H9 (cell line): ENCODE data around the gene PDS5A. TPM values are rescaled to one million over a fixed set of nuclear protein-coding genes. Genes with fewer than 3 reads are reported as not detected.

ENCODE experiments used
- DNase-seq: peaks from one replicate; pipeline ENCODE4 v3.0.0-alpha.2; 2017
- H2AFZ ChIP-seq: one replicate; pipeline ENCODE4 v1.6.1; 2013; ENCODE audit warnings: mild to moderate bottlenecking, low read length, control low read depth, moderate library complexity
- H2AK5ac ChIP-seq: 2 replicates; pipeline ENCODE4 v1.6.1; 2013; ENCODE audit warnings: low read length, control low read depth, mixed read lengths; ENCODE audit not compliant: insufficient read length
- H2BK120ac ChIP-seq: one replicate; pipeline ENCODE4 v1.6.1; 2013; ENCODE audit warnings: low read depth, mild to moderate bottlenecking, low read length, control low read depth, inconsistent platforms; ENCODE audit not compliant: poor library complexity, severe bottlenecking
- H2BK12ac ChIP-seq: 2 replicates; pipeline ENCODE4 v1.6.1; 2013; ENCODE audit warnings: low read length, control low read depth, mixed read lengths, low read depth; ENCODE audit not compliant: insufficient read length
- H2BK15ac ChIP-seq: 2 replicates; pipeline ENCODE4 v1.6.1; 2013; ENCODE audit warnings: low read depth, low read length, control low read depth
- H2BK20ac ChIP-seq: one replicate; pipeline ENCODE4 v1.6.1; 2013; ENCODE audit warnings: low read depth, mild to moderate bottlenecking, low read length, control low read depth, inconsistent platforms; ENCODE audit not compliant: poor library complexity, severe bottlenecking
- H2BK5ac ChIP-seq: 2 replicates; pipeline ENCODE4 v1.6.1; 2013; ENCODE audit warnings: low read length, control low read depth, mixed read lengths; ENCODE audit not compliant: insufficient read length
- H3K14ac ChIP-seq: 2 replicates; pipeline ENCODE4 v1.6.1; 2013; ENCODE audit warnings: low read length, control low read depth; ENCODE audit not compliant: insufficient read depth
- H3K18ac ChIP-seq: 2 replicates; pipeline ENCODE4 v1.6.1; 2013; ENCODE audit warnings: low read depth, mild to moderate bottlenecking, mixed read lengths, low read length, control low read depth; ENCODE audit not compliant: insufficient read length
- H3K23ac ChIP-seq: 2 replicates; pipeline ENCODE4 v1.6.1; 2013; ENCODE audit warnings: low read length, control low read depth, mixed read lengths, low read depth; ENCODE audit not compliant: insufficient read length
- H3K23me2 ChIP-seq: 2 replicates; pipeline ENCODE4 v1.6.1; 2013; ENCODE audit warnings: low read depth, mild to moderate bottlenecking, mixed read lengths, low read length, control low read depth; ENCODE audit not compliant: insufficient read length, poor library complexity, severe bottlenecking
- H3K27ac ChIP-seq: 2 replicates; pipeline ENCODE4 v1.5.1; 2013; ENCODE audit warnings: low read length, control low read depth, mixed read lengths, low read depth; ENCODE audit not compliant: insufficient read length
- H3K27me3 ChIP-seq: 2 replicates; pipeline ENCODE4 v1.6.1; 2013; ENCODE audit warnings: low read length, control low read depth, inconsistent platforms; ENCODE audit not compliant: insufficient read depth
- H3K4ac ChIP-seq: 2 replicates; pipeline ENCODE4 v1.6.1; 2013; ENCODE audit warnings: low read depth, mild to moderate bottlenecking, control low read depth, inconsistent platforms, low read length, moderate library complexity
- H3K4me1 ChIP-seq: 2 replicates; pipeline ENCODE4 v1.6.1; 2013; ENCODE audit warnings: low read length, control low read depth, inconsistent platforms; ENCODE audit not compliant: insufficient read depth
- H3K4me2 ChIP-seq: 2 replicates; pipeline ENCODE4 v1.6.1; 2013; ENCODE audit warnings: low read length, control low read depth, mixed read lengths; ENCODE audit not compliant: insufficient read length, insufficient read depth
- H3K56ac ChIP-seq: 2 replicates; pipeline ENCODE4 v1.6.1; 2013; ENCODE audit warnings: low read depth, mild to moderate bottlenecking, mixed read lengths, low read length, control low read depth; ENCODE audit not compliant: insufficient read length
- H3K79me1 ChIP-seq: 2 replicates; pipeline ENCODE4 v1.6.1; 2013; ENCODE audit warnings: low read depth, mild to moderate bottlenecking, moderate library complexity, low read length, control low read depth, inconsistent platforms; ENCODE audit not compliant: insufficient read depth, poor library complexity, severe bottlenecking
- H3K79me2 ChIP-seq: 2 replicates; pipeline ENCODE4 v1.6.1; 2013; ENCODE audit warnings: low read length, control low read depth, inconsistent platforms; ENCODE audit not compliant: insufficient read depth
- H3K9ac ChIP-seq: 2 replicates; pipeline ENCODE4 v1.6.1; 2013; ENCODE audit warnings: low read length, control low read depth, mixed read lengths; ENCODE audit not compliant: insufficient read length; ENCODE audit errors: extremely low read depth
- H3K9me3 ChIP-seq: one replicate; pipeline ENCODE4 v1.6.1; 2013; ENCODE audit warnings: low read depth, low read length, inconsistent platforms; ENCODE audit not compliant: control insufficient read depth
- H3T11ph ChIP-seq: one replicate; pipeline ENCODE4 v1.6.1; 2013; ENCODE audit warnings: mild to moderate bottlenecking, low read length, control low read depth, inconsistent platforms
- H4K20me1 ChIP-seq: one replicate; pipeline ENCODE4 v1.6.1; 2013; ENCODE audit not compliant: control insufficient read depth, insufficient read length, insufficient read depth
- H4K5ac ChIP-seq: 2 replicates; pipeline ENCODE4 v1.6.1; 2013; ENCODE audit warnings: low read depth, mild to moderate bottlenecking, mixed read lengths, low read length, control low read depth; ENCODE audit not compliant: insufficient read length
- H4K8ac ChIP-seq: replicated peaks from 2 replicates; pipeline ENCODE4 v1.6.1; 2013; ENCODE audit warnings: low read length, control low read depth, mixed read lengths, low read depth; ENCODE audit not compliant: insufficient read length
- H4K91ac ChIP-seq: 2 replicates; pipeline ENCODE4 v1.6.1; 2013; ENCODE audit warnings: low read depth, mild to moderate bottlenecking, moderate library complexity, mixed read lengths, low read length, control low read depth; ENCODE audit not compliant: insufficient read length
- H3K27ac Mint-ChIP-seq, 3 experiments: 2 replicates in 2 of 3; 3 replicates in 1 of 3; pipeline ENCODE4 v1.8.0; 2020 to 2021; ENCODE audit warnings: mixed read lengths in 3 of 3, mild to moderate bottlenecking in 1 of 3, moderate library complexity in 1 of 3
- H3K27me3 Mint-ChIP-seq: 2 replicates; pipeline ENCODE4 v1.8.0; 2021; ENCODE audit warnings: low read depth, mild to moderate bottlenecking, moderate library complexity, mixed read lengths
- H3K36me3 Mint-ChIP-seq, 3 experiments: 2 replicates in 2 of 3; 3 replicates in 1 of 3; pipeline ENCODE4 v1.8.0; 2020 to 2021; ENCODE audit warnings: low read depth in 3 of 3, mixed read lengths in 3 of 3; ENCODE audit not compliant: insufficient read depth in 1 of 3
- H3K4me1 Mint-ChIP-seq, 2 experiments: 2 replicates each; pipeline ENCODE4 v1.8.0; 2020; ENCODE audit warnings: mixed read lengths in 2 of 2
- H3K4me3 Mint-ChIP-seq, 2 experiments: 2 replicates in 1 of 2; 3 replicates in 1 of 2; pipeline ENCODE4 v1.8.0; 2020 to 2021; ENCODE audit warnings: mild to moderate bottlenecking in 2 of 2, mixed read lengths in 2 of 2, moderate library complexity in 1 of 2
- H3K9me3 Mint-ChIP-seq, 2 experiments: 2 replicates in 1 of 2; 3 replicates in 1 of 2; pipeline ENCODE4 v1.8.0; 2020; ENCODE audit warnings: mild to moderate bottlenecking in 2 of 2, mixed read lengths in 2 of 2, moderate library complexity in 1 of 2
- CTCF ChIP-seq: fragments of 200-600 bp; sonication (generic); conservative IDR thresholded peaks from 3 replicates; pipeline ENCODE4 v1.8.0; 2021; ENCODE audit warnings: antibody characterized with exemption, mild to moderate bottlenecking
- WGBS: extraction: QIAGEN DNeasy Blood & Tissue Kit; methylation state at CpG from one replicate; pipeline ENCODE4 v1.1.7; 2013; ENCODE audit warnings: missing lambda C conversion rate, low lambda C conversion rate, mixed read lengths; ENCODE audit not compliant: insufficient read length; ENCODE audit errors: extremely low coverage; 5-methylcytosine and 5-hydroxymethylcytosine counted together
- total RNA-seq: library from RNA; stranded (reverse); gene quantifications from 2 replicates; pipeline ENCODE4 v1.2.1, GENCODE V29; 2021

PDS5A gene
- total RNA-seq, 1 experiment from 2014 or later = 65.4 TPM

- Histone ChIP-seq H2BK12ac (no peak overlapping the region), H2BK15ac (no peak overlapping the region), H3K9me3 (no peaks in the 10 kb centered on the region), H3K9ac (no peak overlapping the region), H3K23me2 (no peaks in the 10 kb centered on the region), H2AK5ac (no peak overlapping the region), H3K27me3 (no peaks in the 10 kb centered on the region), H3K79me2 (no peaks in the 10 kb centered on the region; the same call in 1 of the 2 replicates), H2BK20ac (no peak overlapping the region), H3K4ac (no peak overlapping the region), H4K91ac (no peak overlapping the region), H3K4me2 (no peak overlapping the region), H3K27ac (no peak overlapping the region), H2AFZ (no peak overlapping the region), H3K23ac (no peak overlapping the region), H3K79me1 (peaks cover 5% of the 10 kb centered on the region), H3K4me1 (no peaks in the 10 kb centered on the region), H4K8ac (no peak overlapping the region), H2BK120ac (no peak overlapping the region), H3K56ac (no peak overlapping the region), H4K20me1 (no peaks in the 10 kb centered on the region), H3K18ac (no peak overlapping the region), H3K14ac (no peak overlapping the region), H4K5ac (no peak overlapping the region), H3T11ph (no peak overlapping the region), H2BK5ac (no peak overlapping the region)
- no peaks in the 10 kb centered on the region for H3K27me3 Mint-ChIP-seq
- no peak for TF ChIP-seq CTCF
- DNase-seq = no peak
- peak overlapping the region in 1 of 3 experiments; percentile 7; a peak in 1 of 7 replicates for H3K27ac Mint-ChIP-seq
- H3K4me3 Mint-ChIP-seq = no peak overlapping the region
- H3K9me3 Mint-ChIP-seq = no peaks in the 10 kb centered on the region; a peak in 1 of 5 replicates
- H3K36me3 Mint-ChIP-seq = peaks cover 9 to 66% (median 60%) of the 10 kb centered on the region in 3 experiments; a peak in 6 of 7 replicates
- WGBS = no CpG with 5 or more reads among the region's 2 CpGs
- no peaks in the 10 kb centered on the region for H3K4me1 Mint-ChIP-seq
Measured at GRCh38 chr4:39922399-39922798, 55.3 kb downstream of the PDS5A start.
